ENCODE measurements around the gene NXT2. TPM values are rescaled to one million over a fixed set of nuclear protein-coding genes. Genes with fewer than 3 reads are reported as not detected.

NXT2 gene
- total RNA-seq, 6 donors from 2014 or later: 2.1 to 10.7 (median 7.8) TPM

GRCh38 chrX:109501176-109501575, 35.5 kb upstream of the NXT2 start:
- WGBS, 2 donors: 60 to 81% methylated on average over 3 of the region's 3 CpGs

GRCh38 chrX:109508915-109509314, 27.7 kb upstream of the NXT2 start:
- Histone ChIP-seq H3K9me3 (no peaks in the 10 kb centered on the region), H3K36me3 (no peaks in the 10 kb centered on the region), H3K27me3 (no peaks in the 10 kb centered on the region), H3K4me3 (no peak overlapping the region), H3K27ac (no peak overlapping the region), H3K4me1 (no peaks in the 10 kb centered on the region)
- ATAC-seq (ENCODE audit: low FRiP score in 2 of 2) (no peak), DNase-seq (no peak)
- TF ChIP-seq CTCF (IDR thresholded peaks at IDR 0.05): no peak
- no peak for TF ChIP-seq POLR2AphosphoS5 (IDR thresholded peaks at IDR 0.05)
- TF ChIP-seq EP300 (IDR thresholded peaks at IDR 0.05): no peak
- no peak for TF ChIP-seq POLR2A (IDR thresholded peaks at IDR 0.05)

More at GRCh38 chrX:109501176-109501575, 35.5 kb upstream of the NXT2 start:
- H3K4me3 ChIP-seq: no peak overlapping the region
- no peaks in the 10 kb centered on the region for H3K4me1 ChIP-seq
- ATAC-seq (ENCODE audit: low FRiP score in 2 of 2): no peak
- H3K27ac ChIP-seq: no peak overlapping the region
- H3K27me3 ChIP-seq: no peaks in the 10 kb centered on the region
- DNase-seq: no peak
- TF ChIP-seq POLR2A (IDR thresholded peaks at IDR 0.05) (no peak), CTCF (IDR thresholded peaks at IDR 0.05) (no peak), EP300 (IDR thresholded peaks at IDR 0.05) (no peak)
- H3K9me3 ChIP-seq: no peaks in the 10 kb centered on the region
- H3K36me3 ChIP-seq: no peaks in the 10 kb centered on the region

GRCh38 chrX:109511113-109511512, 25.5 kb upstream of the NXT2 start:
- DNase-seq (no peak), ATAC-seq (ENCODE audit: low FRiP score in 2 of 2) (no peak)
- TF ChIP-seq POLR2AphosphoS5 (IDR thresholded peaks at IDR 0.05) (no peak), POLR2A (IDR thresholded peaks at IDR 0.05) (no peak)
- 68 to 79% methylated on average over 1 of the region's 1 CpG for WGBS, 2 donors
- Histone ChIP-seq H3K4me1 (no peaks in the 10 kb centered on the region), H3K9me3 (no peaks in the 10 kb centered on the region), H3K36me3 (no peaks in the 10 kb centered on the region), H3K4me3 (no peak overlapping the region), H3K27me3 (no peaks in the 10 kb centered on the region), H3K27ac (no peak overlapping the region)

GRCh38 chrX:109519001-109519400, 17.6 kb upstream of the NXT2 start:
- H3K4me1 ChIP-seq: no peaks in the 10 kb centered on the region
- no peaks in the 10 kb centered on the region for H3K9me3 ChIP-seq
- H3K27me3 ChIP-seq: no peaks in the 10 kb centered on the region
- no peaks in the 10 kb centered on the region for H3K36me3 ChIP-seq
- ATAC-seq (ENCODE audit: low FRiP score in 2 of 2): no peak
- TF ChIP-seq POLR2AphosphoS5 (IDR thresholded peaks at IDR 0.05) (no peak), POLR2A (IDR thresholded peaks at IDR 0.05) (no peak), EP300 (IDR thresholded peaks at IDR 0.05) (no peak), CTCF (IDR thresholded peaks at IDR 0.05) (no peak)
- H3K27ac ChIP-seq: no peak overlapping the region
- 96 to 100% methylated on average over 1 of the region's 1 CpG for WGBS, 2 donors
- no peak overlapping the region for H3K4me3 ChIP-seq
- DNase-seq: no peak

- no peak for ATAC-seq (ENCODE audit: low FRiP score in 2 of 2)
- H3K27ac ChIP-seq: no peak overlapping the region
- H3K27me3 ChIP-seq: no peaks in the 10 kb centered on the region
- no peak for DNase-seq
- H3K4me3 ChIP-seq: no peak overlapping the region
- WGBS, 2 donors: 26 to 44% methylated on average over 1 of the region's 1 CpG
- no peaks in the 10 kb centered on the region for H3K9me3 ChIP-seq
- TF ChIP-seq CTCF (IDR thresholded peaks at IDR 0.05): no peak
- TF ChIP-seq EP300 (IDR thresholded peaks at IDR 0.05): no peak
- TF ChIP-seq POLR2A (IDR thresholded peaks at IDR 0.05): no peak
- TF ChIP-seq POLR2AphosphoS5 (IDR thresholded peaks at IDR 0.05): no peak
- no peaks in the 10 kb centered on the region for H3K36me3 ChIP-seq
- H3K4me1 ChIP-seq: no peaks in the 10 kb centered on the region
Observed at GRCh38 chrX:109533005-109533404, 3.6 kb upstream of the NXT2 start.

Data from upper lobe of left lung (tissue), 6 donors.